H1 (cell line): Measurements from ENCODE around the gene TMEM232. TPM values are rescaled to one million over a fixed set of nuclear protein-coding genes. Genes with fewer than 3 reads are reported as not detected.

ENCODE experiments used
- BACH1 ChIP-seq: IDR thresholded peaks from 2 replicates; pipeline ENCODE4 v1.6.1; 2012; ENCODE audit warnings: low read length, improper control_type of control experiment
- JUND ChIP-seq: IDR thresholded peaks from 2 replicates; pipeline ENCODE4 v1.6.1; 2011; ENCODE audit warnings: mild to moderate bottlenecking, improper control_type of control experiment, low read length
- polyA plus RNA-seq, 7 experiments: library from polyadenylated mRNA; depleted of rRNA in 3 of 7; stranded (reverse) in 5 of 7; unstranded in 2 of 7; fragments of >200 nt in 5 of 7; fragments of 200-250 nt in 2 of 7; gene quantifications; 1 replicate in 5 of 7; 2 replicates in 1 of 7; 4 replicates in 1 of 7; pipeline versions ENCODE4 v1.2.1 to v1.2.3, GENCODE V29; 2011 to 2013; ENCODE audit warnings: missing spikeins in 2 of 7, mixed read lengths in 2 of 7
- total RNA-seq: library from RNA; stranded (reverse); fragmentation: NEBNext Ultra II Directional; extraction: Animal tissue kit (Norgen Biotek cat#: 25700); gene quantifications from 2 replicates; pipeline ENCODE4 v1.2.1, GENCODE V29; 2021
- TF ChIP-seq, protein P1 (sequence below): fragments of 300-600 bp; sonication (generic); IDR thresholded peaks from 2 replicates; pipeline ENCODE4 v1.7.1; 2012; ENCODE audit warnings: low read length, moderate library complexity, mild to moderate bottlenecking, inconsistent platforms; ENCODE audit not compliant: insufficient replicate concordance

The TMEM232 gene
- total and polyA plus RNA-seq, 2 of the 8 experiments (the other 6 are each of a cell fraction or from before 2014, with no cell fraction given), result 0.38 to 1.3 TPM

DNA sequence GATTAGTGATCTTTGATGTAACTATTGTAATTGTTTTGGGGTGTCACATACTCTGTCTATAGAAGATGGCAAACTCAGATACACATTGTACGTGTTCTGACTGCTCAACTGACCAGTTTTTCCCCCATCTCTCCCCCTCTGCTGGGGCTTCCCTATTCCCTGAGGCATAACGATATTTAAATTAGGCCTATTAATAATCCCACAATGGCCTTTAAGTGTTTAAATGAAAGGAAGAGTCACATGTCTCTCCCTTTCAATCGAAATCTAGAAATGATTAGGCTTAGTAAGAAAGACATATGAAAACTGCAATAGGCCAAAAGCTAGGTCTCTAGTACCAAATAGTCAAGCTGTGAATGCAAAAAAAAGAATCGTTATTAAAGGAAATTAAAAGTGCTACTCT lies 265.6 kb downstream of the TMEM232 start (continued):
- TF ChIP-seq, protein P1, sequence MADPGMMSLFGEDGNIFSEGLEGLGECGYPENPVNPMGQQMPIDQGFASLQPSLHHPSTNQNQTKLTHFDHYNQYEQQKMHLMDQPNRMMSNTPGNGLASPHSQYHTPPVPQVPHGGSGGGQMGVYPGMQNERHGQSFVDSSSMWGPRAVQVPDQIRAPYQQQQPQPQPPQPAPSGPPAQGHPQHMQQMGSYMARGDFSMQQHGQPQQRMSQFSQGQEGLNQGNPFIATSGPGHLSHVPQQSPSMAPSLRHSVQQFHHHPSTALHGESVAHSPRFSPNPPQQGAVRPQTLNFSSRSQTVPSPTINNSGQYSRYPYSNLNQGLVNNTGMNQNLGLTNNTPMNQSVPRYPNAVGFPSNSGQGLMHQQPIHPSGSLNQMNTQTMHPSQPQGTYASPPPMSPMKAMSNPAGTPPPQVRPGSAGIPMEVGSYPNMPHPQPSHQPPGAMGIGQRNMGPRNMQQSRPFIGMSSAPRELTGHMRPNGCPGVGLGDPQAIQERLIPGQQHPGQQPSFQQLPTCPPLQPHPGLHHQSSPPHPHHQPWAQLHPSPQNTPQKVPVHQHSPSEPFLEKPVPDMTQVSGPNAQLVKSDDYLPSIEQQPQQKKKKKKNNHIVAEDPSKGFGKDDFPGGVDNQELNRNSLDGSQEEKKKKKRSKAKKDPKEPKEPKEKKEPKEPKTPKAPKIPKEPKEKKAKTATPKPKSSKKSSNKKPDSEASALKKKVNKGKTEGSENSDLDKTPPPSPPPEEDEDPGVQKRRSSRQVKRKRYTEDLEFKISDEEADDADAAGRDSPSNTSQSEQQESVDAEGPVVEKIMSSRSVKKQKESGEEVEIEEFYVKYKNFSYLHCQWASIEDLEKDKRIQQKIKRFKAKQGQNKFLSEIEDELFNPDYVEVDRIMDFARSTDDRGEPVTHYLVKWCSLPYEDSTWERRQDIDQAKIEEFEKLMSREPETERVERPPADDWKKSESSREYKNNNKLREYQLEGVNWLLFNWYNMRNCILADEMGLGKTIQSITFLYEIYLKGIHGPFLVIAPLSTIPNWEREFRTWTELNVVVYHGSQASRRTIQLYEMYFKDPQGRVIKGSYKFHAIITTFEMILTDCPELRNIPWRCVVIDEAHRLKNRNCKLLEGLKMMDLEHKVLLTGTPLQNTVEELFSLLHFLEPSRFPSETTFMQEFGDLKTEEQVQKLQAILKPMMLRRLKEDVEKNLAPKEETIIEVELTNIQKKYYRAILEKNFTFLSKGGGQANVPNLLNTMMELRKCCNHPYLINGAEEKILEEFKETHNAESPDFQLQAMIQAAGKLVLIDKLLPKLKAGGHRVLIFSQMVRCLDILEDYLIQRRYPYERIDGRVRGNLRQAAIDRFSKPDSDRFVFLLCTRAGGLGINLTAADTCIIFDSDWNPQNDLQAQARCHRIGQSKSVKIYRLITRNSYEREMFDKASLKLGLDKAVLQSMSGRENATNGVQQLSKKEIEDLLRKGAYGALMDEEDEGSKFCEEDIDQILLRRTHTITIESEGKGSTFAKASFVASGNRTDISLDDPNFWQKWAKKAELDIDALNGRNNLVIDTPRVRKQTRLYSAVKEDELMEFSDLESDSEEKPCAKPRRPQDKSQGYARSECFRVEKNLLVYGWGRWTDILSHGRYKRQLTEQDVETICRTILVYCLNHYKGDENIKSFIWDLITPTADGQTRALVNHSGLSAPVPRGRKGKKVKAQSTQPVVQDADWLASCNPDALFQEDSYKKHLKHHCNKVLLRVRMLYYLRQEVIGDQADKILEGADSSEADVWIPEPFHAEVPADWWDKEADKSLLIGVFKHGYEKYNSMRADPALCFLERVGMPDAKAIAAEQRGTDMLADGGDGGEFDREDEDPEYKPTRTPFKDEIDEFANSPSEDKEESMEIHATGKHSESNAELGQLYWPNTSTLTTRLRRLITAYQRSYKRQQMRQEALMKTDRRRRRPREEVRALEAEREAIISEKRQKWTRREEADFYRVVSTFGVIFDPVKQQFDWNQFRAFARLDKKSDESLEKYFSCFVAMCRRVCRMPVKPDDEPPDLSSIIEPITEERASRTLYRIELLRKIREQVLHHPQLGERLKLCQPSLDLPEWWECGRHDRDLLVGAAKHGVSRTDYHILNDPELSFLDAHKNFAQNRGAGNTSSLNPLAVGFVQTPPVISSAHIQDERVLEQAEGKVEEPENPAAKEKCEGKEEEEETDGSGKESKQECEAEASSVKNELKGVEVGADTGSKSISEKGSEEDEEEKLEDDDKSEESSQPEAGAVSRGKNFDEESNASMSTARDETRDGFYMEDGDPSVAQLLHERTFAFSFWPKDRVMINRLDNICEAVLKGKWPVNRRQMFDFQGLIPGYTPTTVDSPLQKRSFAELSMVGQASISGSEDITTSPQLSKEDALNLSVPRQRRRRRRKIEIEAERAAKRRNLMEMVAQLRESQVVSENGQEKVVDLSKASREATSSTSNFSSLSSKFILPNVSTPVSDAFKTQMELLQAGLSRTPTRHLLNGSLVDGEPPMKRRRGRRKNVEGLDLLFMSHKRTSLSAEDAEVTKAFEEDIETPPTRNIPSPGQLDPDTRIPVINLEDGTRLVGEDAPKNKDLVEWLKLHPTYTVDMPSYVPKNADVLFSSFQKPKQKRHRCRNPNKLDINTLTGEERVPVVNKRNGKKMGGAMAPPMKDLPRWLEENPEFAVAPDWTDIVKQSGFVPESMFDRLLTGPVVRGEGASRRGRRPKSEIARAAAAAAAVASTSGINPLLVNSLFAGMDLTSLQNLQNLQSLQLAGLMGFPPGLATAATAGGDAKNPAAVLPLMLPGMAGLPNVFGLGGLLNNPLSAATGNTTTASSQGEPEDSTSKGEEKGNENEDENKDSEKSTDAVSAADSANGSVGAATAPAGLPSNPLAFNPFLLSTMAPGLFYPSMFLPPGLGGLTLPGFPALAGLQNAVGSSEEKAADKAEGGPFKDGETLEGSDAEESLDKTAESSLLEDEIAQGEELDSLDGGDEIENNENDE, result no peak
- TF ChIP-seq BACH1, result no peak
- no peak for TF ChIP-seq JUND
